ENCODE results near the gene MEPCE.

Gene MEPCE

DNA sequence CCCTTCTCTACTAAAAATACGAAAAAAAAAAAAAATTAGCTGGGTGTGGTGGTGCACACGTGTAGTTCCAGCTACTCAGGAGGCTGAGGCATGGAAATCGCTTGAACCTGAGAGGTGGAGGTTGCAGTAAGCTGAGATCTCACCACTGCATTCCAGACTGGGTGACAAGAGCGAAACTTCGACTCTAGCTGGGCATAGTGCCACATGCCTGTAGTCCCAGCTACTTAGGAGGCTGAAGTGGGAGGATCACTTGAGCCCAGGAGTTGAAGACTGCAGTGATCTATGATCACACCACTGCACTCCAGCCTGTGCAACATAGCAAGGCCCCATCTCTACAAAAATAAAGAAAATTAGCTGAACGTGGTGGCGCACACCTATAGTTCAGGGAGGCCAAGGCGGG, 35.7 kb downstream of the MEPCE start:
- no peak for FAIRE-seq

DNA sequence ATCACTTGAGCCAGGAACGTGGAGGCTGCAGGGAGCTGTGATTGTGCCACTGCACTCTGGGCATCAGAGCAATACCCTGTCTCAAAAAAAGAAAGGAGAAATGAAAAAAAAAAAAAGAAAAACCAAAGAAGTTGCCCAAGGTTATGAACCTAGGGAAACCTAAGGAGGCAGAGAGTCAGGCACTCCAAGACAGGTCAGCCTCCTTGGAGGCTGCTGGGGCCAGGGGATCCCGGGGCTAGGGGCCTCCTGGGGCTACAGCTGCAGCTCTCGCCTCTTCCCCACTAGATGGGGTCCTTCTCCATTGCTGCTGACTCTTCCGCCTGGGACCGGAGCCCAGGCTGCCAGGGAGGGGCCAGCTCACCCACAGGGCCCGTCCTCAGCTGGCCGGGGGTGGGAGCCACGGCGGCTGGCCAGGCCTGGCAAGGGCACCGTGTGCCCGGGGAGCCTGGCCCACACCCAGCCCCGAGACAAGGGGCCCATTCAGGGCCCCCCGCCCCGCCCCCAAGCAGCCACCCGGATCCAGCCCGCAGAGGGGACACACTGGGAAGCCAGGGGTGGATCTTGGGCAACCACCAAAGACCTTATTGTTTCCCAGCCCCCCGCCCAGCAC, 36.2 kb downstream of the MEPCE start:
- no peak for FAIRE-seq

DNA sequence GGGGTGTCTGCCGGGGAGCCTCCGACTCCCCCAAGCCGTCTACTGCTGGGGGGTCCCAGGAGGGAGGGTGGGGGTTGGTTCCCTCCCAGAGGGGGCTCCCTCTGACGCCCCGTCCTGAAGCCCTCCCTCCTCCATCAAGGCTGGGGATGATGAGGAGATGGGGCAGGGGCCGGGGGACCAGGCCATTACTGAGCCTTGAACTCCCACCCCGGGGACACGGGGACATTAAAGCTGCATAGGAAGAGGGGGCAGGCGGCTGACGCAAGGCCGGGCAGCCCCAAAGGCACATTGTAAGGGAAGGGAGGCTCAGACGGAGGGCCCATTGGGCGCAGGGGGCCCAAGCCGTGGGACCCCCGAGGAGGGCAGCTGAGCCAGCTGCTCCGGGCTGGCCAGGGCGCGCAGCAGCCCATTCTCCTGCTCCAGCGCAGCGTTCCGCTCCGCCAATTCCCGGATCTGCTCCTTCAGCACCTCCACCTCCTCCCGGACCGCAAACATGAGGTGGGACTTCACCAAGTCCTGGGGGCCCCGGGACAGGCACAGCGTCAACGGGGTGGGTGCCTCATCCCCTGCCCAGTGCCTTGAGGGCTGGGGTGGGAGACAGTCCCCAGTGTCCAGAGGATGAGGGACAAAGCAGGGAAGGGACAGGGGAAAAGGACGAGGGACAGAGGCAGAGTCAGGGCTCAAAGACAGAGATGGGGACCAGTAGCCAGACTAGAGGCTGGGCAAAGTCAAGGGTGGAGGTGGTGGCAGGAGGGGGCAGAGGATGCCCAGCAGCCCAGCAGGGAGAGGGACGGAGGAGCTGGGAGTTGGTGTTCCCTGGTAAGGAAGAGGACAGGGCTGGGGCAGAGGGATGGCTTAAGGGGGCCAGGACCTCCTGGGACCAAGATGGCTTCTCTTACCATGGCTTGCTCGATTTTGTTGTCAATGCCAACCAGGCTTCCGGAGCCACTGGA, 37.3 kb downstream of the MEPCE start:
- no peak for FAIRE-seq

DNA sequence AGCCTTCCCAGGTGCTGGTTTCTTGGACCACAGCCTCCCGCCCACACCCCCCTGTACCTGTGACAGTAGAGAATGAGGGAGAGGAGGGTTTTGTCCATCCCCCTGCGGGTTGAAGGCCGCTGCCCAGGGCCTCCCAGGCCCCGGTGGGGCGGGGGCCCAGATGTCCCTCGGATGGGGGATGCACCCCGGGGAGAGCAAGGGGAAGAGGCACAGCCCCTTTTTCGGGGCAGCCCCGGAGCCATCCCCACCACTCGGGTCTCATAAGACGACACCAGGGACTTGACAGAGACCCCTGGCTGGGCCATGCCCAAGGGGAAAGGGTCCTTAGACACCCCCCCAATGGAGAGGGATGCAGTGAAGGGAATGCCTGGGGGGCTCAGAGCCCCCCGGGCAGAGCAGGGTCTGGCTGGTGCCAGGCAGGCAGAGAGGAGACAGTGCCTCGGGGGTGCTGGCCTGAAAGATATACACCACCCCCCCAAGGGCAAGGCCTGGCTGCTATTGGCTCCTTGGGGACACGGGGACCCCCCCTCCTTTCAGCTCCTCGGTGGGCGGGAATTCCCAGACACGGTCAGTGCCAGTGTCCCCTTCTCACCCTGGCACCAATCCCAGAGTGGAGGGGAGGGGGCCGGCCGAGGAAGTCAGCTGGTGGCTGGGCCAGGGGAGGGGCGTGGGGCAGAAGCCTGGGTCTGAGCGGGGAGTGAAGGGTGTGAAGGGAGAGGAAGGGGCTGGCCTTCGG, 38.2 kb downstream of the MEPCE start:
- no peak for FAIRE-seq

DNA sequence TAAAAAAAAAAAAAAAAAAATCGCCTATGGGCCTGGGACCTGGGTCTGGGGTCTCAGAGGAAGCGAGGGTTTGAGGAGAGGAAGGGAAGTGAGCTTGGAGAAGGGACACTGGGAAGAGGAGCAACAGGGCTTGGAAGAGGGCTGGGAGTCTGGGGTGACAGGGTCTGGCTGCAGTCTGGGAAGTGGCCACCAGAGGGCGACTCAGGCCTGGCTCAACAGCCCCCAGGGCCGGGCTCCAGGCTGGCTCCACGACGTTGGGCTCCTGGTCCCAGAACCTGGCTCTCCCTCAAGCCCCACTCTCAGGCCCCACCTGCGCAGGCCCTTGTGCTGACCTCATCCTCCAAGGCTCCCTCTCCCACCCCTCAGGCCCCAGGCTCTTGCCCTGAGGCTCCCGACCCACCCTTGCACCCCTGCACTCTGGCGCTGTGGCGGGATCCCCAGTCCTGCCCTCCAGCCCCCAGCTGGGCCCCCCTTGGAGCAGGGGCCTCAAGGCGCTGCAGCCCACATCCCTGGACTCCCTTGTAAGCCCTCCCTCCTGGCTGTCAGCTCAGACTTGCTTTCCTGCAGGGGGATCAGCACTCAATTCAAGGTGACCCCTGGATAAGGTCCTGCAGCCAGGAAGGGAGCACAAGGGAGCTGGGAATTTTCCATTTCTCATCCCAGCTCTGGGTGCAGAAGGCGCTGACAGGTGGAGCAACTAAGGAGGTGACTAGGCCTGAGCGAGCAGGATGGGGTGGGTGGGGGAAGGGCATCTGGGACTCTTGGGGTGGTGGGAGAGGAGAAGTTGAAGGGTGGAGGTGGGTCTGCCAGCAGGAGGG, 39.8 kb downstream of the MEPCE start:
- no peak for FAIRE-seq

DNA sequence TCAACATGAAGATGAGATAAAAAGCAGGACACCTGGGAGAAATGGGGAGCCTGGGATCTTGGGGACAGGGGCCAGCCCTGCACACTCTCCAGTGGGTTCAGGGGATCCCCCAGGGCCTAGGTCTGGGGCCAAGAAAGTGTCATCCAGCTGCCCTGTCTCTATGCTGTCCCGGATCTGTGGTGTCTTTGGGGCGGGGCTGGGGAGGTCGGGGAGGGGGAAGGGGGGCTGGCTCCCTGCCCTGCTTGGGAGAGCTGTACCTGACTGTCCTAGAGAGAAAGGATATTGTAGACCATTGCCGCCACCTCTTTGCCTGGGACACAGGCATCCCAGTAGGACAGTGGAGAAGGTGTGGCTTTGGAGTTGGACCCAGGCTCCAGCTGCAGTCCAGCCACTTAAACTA, 41.4 kb downstream of the MEPCE start:
- FAIRE-seq = no peak

DNA sequence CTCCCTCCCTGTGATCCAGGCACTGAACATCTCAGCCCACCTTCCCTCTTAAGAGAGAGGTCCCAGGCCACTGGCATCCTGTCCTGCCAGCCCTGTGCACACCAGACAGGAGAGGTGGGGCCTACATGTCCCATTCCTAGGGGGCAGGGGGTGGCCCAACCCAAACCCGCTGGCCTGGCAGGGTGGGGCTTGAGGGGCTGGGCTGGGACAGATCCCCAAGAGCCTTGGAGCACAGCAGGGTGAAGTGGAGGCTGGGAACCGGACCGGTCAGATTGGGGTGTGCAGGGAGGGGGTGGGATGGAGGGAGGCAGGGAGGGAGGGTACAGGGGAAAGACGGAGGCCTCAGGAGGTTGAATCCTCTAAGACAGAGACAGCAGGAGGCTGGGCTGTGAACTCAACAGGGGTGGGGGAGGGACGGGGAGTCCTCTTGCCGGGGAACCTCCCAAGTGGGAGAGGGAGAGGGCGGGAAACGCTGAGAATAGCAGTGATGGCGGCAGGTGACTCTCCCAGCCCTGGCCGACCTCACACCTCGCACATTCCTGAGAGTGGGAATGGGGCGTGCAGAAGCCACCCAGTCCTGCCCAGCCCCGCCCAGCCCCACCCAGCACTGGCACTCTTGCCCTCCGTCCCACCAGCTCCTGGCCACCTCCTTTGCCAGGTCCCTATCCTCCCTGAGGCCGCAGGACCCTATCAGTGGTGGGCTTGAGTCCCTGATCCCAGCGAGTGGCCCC, 42.7 kb downstream of the MEPCE start:
- FAIRE-seq = no peak

DNA sequence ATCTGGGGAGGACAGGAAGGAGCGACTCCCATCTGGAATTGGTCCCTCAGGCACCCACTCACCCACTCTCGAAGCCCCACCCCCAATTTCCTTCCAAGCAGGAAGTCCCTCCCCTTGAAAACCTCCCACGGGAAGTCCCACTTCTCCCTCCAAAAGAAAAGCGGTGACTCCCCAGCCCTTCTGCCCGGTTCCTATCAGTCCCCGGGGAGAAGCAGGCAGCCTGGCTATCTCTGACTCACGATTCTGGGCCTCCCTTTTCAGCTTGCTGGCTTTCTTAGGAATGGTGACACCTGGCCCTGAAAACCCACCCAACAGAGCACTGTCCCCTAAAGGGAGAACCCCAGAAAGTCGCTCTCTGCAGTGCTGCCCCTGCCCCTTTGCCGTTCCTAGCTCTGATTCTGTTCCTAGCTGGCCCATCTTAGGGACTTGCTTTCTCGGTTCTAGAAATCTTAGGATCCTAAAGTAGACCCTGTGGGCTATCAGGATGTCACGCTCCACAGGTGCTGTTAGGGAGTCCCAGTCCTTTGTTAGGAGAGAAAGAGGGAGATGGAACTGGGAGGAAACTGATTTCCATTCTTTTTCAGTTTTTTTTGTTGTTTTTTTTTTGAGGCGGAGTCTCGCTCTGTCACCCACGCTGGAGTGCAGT, 43.3 kb downstream of the MEPCE start:
- FAIRE-seq = no peak

DNA sequence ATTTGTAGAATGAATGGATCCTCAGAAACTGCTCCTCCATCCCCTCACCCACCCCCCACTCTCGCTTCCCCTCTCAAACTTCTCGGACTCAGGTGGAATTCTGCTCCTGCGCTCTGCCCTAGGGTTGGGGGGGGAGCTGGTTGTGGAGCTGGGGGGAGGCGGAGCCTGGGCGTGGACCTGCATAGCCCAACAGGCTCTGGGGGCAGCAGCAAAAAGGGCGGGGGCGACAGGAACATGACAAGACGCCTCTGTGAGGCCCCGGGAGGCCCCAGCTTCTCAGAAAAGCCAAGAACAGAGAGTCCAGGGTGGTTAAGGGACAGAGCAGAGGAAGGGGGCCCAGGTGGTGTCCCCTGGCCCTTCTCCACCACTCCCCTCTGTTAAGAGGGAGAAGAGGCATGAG, 45.9 kb downstream of the MEPCE start:
- no peak for FAIRE-seq

DNA sequence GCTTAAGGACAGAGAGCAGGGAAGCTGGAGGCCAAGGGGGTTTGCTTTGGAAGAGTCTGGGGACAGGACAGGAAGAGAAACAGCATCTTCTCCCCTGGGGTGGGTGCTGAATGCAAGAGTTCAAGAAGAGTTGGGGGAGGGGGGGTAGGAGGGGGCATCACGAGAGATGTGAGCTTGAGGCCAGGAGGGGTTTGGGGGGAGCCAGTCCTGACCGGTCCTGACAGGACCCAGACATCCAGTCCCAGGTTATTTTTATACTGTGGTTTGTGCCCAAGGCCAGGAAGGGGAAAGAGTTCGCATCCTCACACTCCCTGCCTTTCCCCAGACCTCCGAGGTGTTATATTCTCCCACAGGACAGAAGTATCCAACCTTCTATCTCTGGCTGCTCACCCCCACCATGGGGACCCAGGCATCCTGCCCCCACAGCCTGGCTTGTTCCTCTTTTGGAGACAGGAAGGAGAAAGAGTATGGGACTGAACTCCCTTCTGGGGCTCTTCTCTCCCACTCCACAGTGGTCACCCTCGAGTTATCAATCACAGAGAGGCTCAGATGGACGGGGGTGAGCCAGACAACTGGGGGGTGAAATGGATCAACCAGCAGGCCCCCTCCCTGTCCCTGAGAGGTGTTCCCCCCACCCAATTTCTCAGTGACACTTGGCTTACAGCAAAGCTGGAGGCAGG, 46.6 kb downstream of the MEPCE start:
- FAIRE-seq = no peak

DNA sequence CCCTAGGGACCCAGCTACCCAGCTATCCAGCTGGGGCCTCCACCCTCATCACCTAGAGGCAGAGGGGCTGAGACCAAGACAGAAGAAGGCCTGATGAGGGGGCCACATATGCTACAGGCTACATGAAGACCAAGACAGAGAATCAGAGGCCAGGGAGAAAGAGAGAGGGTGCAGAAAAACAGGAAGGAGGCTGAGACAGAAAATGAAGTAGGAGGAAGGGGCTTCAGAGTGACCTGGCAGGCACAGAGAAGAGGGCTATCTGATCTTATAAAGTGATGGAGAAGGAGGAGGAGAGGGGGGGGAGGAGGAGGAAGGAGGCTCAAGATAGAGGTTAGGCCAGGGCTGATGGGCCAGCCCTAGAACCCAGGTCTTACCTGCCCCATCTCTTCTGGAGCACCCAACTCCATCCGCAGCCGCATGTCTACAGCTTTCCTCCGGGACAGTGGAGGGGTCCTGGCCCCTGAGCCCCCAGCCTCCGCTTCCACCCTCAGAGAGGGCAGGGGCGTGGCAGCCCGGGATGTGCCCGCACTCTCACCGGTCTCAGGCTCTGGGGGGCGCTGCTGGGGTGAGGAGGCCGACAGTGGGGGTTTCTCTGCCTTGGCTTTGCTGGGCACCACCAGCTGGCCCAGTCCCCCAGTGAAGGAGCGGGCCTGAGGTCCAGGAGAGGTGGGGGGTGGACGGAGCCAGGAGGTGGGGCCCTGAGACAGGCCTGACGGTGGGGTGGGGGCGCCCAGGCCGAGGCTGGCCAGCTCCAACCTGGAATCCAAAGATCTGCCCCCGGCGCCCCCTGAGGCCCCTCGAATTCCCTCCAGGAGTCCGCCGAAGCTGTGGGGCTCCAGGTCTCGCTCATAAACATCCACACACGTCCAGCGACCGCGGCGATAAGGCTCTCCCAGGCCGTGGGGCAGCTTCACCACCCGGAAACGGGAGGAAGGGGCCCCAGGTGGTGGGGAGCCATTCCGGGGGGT, 47.6 kb downstream of the MEPCE start:
- no peak for FAIRE-seq

DNA sequence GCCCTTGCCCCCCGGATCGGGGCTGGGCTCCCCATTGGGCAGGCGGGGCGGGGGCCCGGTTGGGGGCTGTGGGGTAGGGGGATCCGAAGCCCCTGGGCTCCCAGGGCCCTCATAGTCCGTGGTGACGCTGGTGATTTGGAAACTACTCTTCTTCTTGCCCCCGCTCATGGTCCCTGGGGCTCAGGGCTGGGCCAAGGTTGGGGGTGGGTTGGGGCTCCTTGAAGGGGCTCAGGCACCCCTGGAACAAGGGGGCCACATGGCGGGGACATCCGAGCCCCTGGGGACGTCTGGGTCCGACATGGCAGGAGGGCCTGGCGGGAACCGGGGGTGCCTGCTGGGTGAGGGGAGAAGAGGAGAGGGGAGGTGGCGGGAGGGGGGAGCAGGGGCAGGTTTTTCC, 48.2 kb downstream of the MEPCE start:
- no peak for FAIRE-seq

DNA sequence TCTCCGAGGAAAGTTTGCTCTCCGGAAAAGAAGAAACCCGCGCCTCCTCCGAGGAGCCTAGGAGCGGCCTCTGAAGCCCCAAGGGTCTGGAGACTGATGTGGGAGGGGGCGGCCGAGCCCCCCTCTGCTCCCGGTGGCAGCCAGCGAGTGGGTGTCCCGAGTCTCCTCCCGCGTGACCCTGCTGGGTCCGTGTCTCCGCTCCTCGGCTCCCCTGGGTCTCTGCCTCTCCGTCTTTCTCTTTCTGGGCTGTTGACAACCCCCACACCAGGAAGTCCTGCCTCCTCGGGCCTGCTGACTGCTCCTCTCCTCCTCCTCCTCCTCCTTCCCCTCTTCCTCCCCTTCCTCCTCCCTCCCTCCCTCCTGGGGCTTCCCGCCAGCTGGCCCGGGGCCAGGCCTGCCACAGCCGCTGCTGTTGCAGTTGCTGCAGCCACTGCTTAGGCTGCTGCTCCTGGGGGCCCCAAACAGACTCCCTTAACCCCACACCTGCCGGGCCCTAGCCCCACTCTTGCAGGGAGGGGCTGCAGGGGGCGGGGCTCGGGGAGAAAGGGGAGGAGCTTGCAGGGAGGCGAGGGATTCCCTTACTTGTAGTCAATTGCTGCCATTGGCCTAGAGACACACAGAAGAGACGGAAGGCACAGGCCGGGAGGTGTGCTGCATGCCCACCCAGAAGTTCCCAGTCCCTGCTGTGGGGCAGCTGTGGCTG, 49.5 kb downstream of the MEPCE start, which contains the start of gene TSC22D4:
Gene TSC22D4 (minus strand): TSS at position 257 of the 703 bp plus-strand sequence. CDS start 1,176 bp downstream, outside the sequence.
- FAIRE-seq = no peak

DNA sequence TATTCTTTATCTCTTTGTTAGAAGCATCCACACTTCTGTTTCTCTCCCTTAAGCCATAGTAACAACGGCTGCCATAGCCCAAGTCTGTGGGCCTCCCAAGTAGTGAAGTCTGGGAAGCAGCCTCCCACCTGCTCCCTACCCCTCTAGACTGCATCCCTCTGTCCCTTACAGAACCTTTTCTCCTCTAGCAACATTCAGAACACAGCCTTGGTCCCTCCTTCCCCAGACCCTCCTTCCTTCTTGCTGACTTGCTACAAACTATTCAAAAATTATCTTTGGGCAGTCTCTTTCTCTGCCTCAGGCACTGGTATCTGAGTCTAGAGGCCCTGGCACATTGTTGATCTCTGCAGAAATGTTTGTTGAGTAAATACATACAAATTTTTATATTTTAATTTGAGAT, 51.8 kb downstream of the MEPCE start:
- FAIRE-seq = no peak

DNA sequence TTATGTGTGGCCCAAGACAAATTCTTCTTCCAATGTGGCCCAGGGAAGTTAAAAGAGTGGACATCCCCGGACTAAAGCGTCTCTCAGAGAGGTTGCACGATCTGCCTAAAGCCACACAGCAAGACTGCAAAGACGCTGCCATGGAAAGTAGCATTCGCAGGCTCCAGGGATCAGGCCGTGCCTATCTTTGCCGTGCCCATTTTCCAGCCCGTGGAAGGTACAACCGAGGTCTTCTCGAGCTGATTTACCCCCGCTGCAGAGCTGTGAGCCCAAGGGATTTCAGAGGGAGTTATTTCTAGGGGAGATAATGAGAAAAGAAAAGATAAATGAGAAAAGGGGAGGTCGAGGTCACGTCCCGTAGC, 53.1 kb downstream of the MEPCE start:
- FAIRE-seq = no peak

DNA sequence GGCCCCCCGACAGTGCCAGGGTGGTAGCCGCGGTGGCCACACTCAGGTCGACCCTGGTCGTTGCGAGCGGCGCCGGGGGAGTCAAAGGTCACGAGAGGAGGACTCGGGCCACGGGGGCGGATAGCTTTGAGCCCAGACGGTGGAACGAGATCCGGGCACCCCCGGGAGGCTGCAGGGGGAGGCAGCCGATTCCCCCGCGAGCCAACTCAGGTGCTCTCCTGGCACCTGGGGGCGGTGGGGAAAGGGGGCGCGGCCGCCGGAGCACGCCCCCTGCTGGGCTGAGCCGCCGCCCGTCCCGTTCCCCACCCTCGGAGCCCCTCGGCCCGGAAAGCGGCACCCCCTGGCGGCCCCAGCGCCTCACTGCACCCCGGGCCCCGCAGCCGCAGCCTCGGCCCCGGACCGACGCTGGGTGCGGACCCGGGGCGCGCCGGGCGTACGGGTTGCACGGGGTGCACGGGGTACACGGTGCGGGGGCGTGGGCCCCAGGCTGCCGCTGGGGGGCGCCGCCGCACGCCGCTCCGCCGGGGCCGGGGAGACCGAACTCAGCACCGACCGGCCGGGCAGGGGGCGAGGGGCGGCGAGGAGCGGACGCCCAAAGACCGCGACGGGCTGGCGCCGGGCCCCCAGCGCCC, 53.6 kb downstream of the MEPCE start:
- no peak for FAIRE-seq

Data from islet of Langerhans (tissue), 1 donor.